Measurements from ENCODE around the gene CYB561D2. TPM values are rescaled to one million over a fixed set of nuclear protein-coding genes. Genes with fewer than 3 reads are reported as not detected.

The CYB561D2 gene
- total and polyA plus RNA-seq, 2 of the 13 experiments (the other 11 are each of a cell fraction or from before 2014, with no cell fraction given), result 11.1 to 17.2 TPM

DNA sequence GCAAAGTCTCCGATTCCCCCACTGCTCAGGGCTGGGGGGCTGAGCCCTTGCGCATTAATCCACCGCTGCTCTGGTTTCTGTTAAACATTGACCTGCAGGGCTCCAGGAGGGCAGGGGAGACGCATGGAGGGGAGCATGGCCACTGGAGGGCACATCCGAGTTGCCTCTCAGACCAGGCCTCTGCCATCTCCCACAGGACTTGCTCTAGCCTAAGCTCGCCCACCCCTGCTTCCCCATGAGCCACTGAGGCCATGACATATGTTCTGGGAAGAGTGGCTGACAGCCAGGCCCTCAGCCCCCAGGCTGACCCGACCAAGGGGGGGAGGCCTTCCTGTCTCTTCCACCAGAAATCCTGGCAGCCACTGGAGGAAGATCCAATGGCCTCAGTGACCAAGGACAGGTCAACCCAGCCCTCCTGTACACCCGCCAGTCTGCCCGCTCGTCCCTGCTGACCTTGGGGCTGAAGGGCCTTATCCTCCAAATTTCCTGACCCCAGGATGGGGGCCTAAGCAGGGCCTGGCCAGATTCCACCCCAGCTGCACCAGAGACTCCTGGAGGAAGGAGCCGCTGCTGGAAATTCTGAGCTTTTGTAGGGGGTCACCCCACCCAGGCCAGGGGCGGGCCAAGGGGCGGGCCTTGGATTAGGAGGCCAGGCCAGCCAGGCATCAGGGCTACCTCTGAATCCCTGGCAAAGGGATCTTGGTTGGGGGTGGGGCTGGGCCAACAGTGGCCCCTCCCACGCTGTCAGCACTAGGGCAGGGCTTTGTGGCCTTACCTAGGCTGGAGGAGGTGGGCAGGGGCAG lies 47.4 kb upstream of the CYB561D2 start, which contains the start of gene HYAL1 (continued):
- TF ChIP-seq, protein P1, sequence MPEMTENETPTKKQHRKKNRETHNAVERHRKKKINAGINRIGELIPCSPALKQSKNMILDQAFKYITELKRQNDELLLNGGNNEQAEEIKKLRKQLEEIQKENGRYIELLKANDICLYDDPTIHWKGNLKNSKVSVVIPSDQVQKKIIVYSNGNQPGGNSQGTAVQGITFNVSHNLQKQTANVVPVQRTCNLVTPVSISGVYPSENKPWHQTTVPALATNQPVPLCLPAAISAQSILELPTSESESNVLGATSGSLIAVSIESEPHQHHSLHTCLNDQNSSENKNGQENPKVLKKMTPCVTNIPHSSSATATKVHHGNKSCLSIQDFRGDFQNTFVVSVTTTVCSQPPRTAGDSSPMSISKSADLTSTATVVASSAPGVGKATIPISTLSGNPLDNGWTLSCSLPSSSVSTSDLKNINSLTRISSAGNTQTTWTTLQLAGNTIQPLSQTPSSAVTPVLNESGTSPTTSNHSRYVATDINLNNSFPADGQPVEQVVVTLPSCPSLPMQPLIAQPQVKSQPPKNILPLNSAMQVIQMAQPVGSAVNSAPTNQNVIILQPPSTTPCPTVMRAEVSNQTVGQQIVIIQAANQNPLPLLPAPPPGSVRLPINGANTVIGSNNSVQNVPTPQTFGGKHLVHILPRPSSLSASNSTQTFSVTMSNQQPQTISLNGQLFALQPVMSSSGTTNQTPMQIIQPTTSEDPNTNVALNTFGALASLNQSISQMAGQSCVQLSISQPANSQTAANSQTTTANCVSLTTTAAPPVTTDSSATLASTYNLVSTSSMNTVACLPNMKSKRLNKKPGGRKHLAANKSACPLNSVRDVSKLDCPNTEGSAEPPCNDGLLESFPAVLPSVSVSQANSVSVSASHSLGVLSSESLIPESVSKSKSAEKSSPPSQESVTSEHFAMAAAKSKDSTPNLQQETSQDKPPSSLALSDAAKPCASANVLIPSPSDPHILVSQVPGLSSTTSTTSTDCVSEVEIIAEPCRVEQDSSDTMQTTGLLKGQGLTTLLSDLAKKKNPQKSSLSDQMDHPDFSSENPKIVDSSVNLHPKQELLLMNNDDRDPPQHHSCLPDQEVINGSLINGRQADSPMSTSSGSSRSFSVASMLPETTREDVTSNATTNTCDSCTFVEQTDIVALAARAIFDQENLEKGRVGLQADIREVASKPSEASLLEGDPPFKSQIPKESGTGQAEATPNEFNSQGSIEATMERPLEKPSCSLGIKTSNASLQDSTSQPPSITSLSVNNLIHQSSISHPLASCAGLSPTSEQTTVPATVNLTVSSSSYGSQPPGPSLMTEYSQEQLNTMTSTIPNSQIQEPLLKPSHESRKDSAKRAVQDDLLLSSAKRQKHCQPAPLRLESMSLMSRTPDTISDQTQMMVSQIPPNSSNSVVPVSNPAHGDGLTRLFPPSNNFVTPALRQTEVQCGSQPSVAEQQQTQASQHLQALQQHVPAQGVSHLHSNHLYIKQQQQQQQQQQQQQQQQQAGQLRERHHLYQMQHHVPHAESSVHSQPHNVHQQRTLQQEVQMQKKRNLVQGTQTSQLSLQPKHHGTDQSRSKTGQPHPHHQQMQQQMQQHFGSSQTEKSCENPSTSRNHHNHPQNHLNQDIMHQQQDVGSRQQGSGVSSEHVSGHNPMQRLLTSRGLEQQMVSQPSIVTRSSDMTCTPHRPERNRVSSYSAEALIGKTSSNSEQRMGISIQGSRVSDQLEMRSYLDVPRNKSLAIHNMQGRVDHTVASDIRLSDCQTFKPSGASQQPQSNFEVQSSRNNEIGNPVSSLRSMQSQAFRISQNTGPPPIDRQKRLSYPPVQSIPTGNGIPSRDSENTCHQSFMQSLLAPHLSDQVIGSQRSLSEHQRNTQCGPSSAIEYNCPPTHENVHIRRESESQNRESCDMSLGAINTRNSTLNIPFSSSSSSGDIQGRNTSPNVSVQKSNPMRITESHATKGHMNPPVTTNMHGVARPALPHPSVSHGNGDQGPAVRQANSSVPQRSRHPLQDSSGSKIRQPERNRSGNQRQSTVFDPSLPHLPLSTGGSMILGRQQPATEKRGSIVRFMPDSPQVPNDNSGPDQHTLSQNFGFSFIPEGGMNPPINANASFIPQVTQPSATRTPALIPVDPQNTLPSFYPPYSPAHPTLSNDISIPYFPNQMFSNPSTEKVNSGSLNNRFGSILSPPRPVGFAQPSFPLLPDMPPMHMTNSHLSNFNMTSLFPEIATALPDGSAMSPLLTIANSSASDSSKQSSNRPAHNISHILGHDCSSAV (CRISPR knock-in tag; IDR thresholded peaks at IDR 0.05; ENCODE audit: borderline replicate concordance), result no peak
- TF ChIP-seq TAF15 (IDR thresholded peaks at IDR 0.05; ENCODE audit: low read depth, low read length, poor library complexity, severe bottlenecking) (no peak), PHB2 (IDR thresholded peaks at IDR 0.05; ENCODE audit: partially characterized antibody) (no peak), ZSCAN12 (CRISPR knock-in tag; IDR thresholded peaks at IDR 0.05) (peak; percentile 68; the same call in 1 of the 2 replicates), ZFP36L1 (CRISPR knock-in tag; IDR thresholded peaks at IDR 0.05) (peak; percentile 51; the same call in 1 of the 2 replicates), ZNF747 (CRISPR knock-in tag; IDR thresholded peaks at IDR 0.05; ENCODE audit: borderline replicate concordance) (peak; percentile 60; the same call in 1 of the 2 replicates), MTA3 (CRISPR knock-in tag; IDR thresholded peaks at IDR 0.05) (no peak), HNF4G (IDR thresholded peaks at IDR 0.05; ENCODE audit: borderline replicate concordance, low read depth, low read length) (peak; percentile 28; the same call in 1 of the 2 replicates), HNF4G (CRISPR knock-in tag; IDR thresholded peaks at IDR 0.05; ENCODE audit: borderline replicate concordance, low read depth) (peak; percentile 60; the same call in 1 of the 2 replicates), DNMT1 (CRISPR knock-in tag; IDR thresholded peaks at IDR 0.05) (no peak), PHF21A (CRISPR knock-in tag; IDR thresholded peaks at IDR 0.05) (peak; percentile 83; the same call in 1 of the 2 replicates)
- TF ChIP-seq, protein P2, sequence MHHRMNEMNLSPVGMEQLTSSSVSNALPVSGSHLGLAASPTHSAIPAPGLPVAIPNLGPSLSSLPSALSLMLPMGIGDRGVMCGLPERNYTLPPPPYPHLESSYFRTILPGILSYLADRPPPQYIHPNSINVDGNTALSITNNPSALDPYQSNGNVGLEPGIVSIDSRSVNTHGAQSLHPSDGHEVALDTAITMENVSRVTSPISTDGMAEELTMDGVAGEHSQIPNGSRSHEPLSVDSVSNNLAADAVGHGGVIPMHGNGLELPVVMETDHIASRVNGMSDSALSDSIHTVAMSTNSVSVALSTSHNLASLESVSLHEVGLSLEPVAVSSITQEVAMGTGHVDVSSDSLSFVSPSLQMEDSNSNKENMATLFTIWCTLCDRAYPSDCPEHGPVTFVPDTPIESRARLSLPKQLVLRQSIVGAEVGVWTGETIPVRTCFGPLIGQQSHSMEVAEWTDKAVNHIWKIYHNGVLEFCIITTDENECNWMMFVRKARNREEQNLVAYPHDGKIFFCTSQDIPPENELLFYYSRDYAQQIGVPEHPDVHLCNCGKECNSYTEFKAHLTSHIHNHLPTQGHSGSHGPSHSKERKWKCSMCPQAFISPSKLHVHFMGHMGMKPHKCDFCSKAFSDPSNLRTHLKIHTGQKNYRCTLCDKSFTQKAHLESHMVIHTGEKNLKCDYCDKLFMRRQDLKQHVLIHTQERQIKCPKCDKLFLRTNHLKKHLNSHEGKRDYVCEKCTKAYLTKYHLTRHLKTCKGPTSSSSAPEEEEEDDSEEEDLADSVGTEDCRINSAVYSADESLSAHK (CRISPR knock-in tag; IDR thresholded peaks at IDR 0.05; ENCODE audit: borderline replicate concordance), result no peak; the same call in 1 of the 2 replicates
- TF ChIP-seq, protein P3, sequence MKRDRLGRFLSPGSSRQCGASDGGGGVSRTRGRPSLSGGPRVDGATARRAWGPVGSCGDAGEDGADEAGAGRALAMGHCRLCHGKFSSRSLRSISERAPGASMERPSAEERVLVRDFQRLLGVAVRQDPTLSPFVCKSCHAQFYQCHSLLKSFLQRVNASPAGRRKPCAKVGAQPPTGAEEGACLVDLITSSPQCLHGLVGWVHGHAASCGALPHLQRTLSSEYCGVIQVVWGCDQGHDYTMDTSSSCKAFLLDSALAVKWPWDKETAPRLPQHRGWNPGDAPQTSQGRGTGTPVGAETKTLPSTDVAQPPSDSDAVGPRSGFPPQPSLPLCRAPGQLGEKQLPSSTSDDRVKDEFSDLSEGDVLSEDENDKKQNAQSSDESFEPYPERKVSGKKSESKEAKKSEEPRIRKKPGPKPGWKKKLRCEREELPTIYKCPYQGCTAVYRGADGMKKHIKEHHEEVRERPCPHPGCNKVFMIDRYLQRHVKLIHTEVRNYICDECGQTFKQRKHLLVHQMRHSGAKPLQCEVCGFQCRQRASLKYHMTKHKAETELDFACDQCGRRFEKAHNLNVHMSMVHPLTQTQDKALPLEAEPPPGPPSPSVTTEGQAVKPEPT (CRISPR knock-in tag; IDR thresholded peaks at IDR 0.05; ENCODE audit: low read depth), result no peak
